ENCODE data around the gene SYT15. TPM values are rescaled to one million over a fixed set of nuclear protein-coding genes. Genes with fewer than 3 reads are reported as not detected.

Gene SYT15
- total and polyA plus RNA-seq, 2 of the 13 experiments (the other 11 are each of a cell fraction or from before 2014, with no cell fraction given) = 0.24 to 0.38 TPM

DNA sequence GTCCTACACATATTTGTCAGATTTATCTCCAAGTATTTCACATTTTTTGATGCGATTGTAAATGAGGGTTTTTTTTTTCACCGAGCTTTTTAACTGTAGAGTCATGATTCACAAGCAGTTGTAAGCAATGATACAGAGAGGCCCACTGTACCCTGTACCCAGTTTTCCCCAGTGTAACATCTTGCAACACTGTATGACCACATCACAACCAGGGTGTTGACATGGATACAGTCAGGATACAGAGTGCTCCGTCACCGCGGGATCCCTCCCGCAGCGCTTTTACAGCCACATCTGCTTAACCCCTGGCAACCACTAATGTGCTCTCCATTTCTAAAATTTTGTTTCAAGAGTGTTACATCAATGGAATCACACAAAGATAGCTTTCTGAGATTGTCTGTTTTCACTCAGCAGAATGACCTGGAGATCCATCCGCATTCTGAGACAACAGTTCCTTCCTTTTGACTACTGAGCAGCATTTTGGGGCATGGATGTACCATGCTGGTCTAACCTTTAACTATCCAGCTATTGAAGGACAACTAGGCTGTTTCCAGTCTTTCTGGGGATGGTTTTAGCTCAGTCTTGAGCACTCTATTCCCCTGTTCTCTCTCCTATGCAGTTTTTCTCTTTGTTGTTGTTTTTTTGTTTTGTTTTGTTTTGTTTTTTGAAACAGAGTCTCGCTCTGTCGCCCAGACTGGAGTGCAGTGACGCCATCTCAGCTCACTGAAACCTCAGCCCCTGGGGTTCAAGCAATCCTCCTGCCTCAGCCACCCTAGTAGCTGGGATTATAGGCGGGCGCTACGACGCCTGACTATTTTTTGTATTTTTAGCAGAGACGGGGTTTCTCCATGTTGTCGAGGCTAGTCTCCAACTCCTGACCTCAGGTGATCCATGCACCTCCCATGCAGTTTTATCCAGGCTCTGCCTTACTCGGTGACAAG lies 48.4 kb upstream of the SYT15 start:
- H4K20me1 ChIP-seq (ENCODE audit: insufficient read depth, low read length) = no peaks in the 10 kb centered on the region
- TF ChIP-seq MXI1 (IDR thresholded peaks at IDR 0.05; ENCODE audit: borderline replicate concordance, low read depth, low read length) = 0 out of 3 replicates have a peak, but pooled peaks have one; percentile 24
- no peak for TF ChIP-seq POGZ (CRISPR knock-in tag; IDR thresholded peaks at IDR 0.05)
- TF ChIP-seq EP300 (IDR thresholded peaks at IDR 0.05; ENCODE audit: low read depth in 2 of 2, low read length in 2 of 2) = peak in 1 of 2 experiments; percentile 74; a peak in 1 of 4 replicates
- TF ChIP-seq EP300 (CRISPR knock-in tag; IDR thresholded peaks at IDR 0.05; ENCODE audit: borderline replicate concordance) = no peak
- TF ChIP-seq FOXA1 (IDR thresholded peaks at IDR 0.05) = no peak
- TF ChIP-seq FOXA1 (CRISPR knock-in tag; IDR thresholded peaks at IDR 0.05) = peak; percentile 39; the same call in 1 of the 2 replicates
- TF ChIP-seq ATF7 (IDR thresholded peaks at IDR 0.05) = peak; percentile 72
- TF ChIP-seq ATF7 (CRISPR knock-in tag; IDR thresholded peaks at IDR 0.05) = no peak
- peak; percentile 27; the same call in 1 of the 2 replicates for TF ChIP-seq CEBPG (CRISPR knock-in tag; IDR thresholded peaks at IDR 0.05)
- peak; percentile 31; the same call in 1 of the 2 replicates for TF ChIP-seq FOXA3 (CRISPR knock-in tag; IDR thresholded peaks at IDR 0.05)
- TF ChIP-seq SUZ12 (IDR thresholded peaks at IDR 0.05; ENCODE audit: low read depth, low read length) = no peak
- TF ChIP-seq HDAC2 (CRISPR knock-in tag; IDR thresholded peaks at IDR 0.05) = no peak
- 0 out of 2 replicates have a peak, but pooled peaks have one; percentile 48 for TF ChIP-seq RNF2 (conservative IDR thresholded peaks at IDR 0.05; ENCODE audit: low read depth)
- TF ChIP-seq RFX1 (IDR thresholded peaks at IDR 0.05) = peak; percentile 74
- TF ChIP-seq CEBPB (IDR thresholded peaks at IDR 0.05; ENCODE audit: borderline replicate concordance, low read depth, low read length) = peak; percentile 94
- TF ChIP-seq POLR2AphosphoS2 (IDR thresholded peaks at IDR 0.05; ENCODE audit: low read depth, low read length) = no peak
- 0 out of 2 replicates have a peak, but pooled peaks have one; percentile 23 for TF ChIP-seq NBN (conservative IDR thresholded peaks at IDR 0.05)
- TF ChIP-seq NFE2L2 (IDR thresholded peaks at IDR 0.05; ENCODE audit: low read length) = peak; percentile 55
- TF ChIP-seq, protein P1, sequence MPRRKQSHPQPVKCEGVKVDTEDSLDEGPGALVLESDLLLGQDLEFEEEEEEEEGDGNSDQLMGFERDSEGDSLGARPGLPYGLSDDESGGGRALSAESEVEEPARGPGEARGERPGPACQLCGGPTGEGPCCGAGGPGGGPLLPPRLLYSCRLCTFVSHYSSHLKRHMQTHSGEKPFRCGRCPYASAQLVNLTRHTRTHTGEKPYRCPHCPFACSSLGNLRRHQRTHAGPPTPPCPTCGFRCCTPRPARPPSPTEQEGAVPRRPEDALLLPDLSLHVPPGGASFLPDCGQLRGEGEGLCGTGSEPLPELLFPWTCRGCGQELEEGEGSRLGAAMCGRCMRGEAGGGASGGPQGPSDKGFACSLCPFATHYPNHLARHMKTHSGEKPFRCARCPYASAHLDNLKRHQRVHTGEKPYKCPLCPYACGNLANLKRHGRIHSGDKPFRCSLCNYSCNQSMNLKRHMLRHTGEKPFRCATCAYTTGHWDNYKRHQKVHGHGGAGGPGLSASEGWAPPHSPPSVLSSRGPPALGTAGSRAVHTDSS (CRISPR knock-in tag; conservative IDR thresholded peaks at IDR 0.05) = no peak
- no peak overlapping the region for H2AFZ ChIP-seq (ENCODE audit: low read length)
- peak; percentile 49 for DNase-seq (ENCODE audit: low spot score)
- ATAC-seq = peak; percentile 77
- H3K4me2 ChIP-seq (ENCODE audit: low read depth, low read length) = no peak overlapping the region
- H3K79me2 ChIP-seq (ENCODE audit: insufficient read depth, low read length) = no peaks in the 10 kb centered on the region
- H3K27me3 ChIP-seq (ENCODE audit: control insufficient read depth in 1 of 2, insufficient read depth in 2 of 2, low read length in 2 of 2) = peaks cover 0 to 24% of the 10 kb centered on the region in 2 experiments; a peak in 2 of 5 replicates
- POLR2A ChIA-PET = no interaction called here
- H3K4me1 ChIP-seq (ENCODE audit: insufficient read depth, low read length) = peaks cover 4% of the 10 kb centered on the region
- in situ Hi-C loops (cut with HindIII; ENCODE audit: extremely low pct_ligation_motif_present, low pct_unique_long_range_greater_than_20kb) (no loop called here), intact Hi-C loops (cut with micrococcal nuclease; ENCODE audit: unreplicated experiment) (no loop called here)
- no peaks in the 10 kb centered on the region for H3K36me3 ChIP-seq (replicated peaks in 1 of 2; ENCODE audit: control insufficient read depth in 1 of 2, insufficient read depth in 2 of 2, low read length in 2 of 2)
- WGBS (ENCODE audit: low lambda C conversion rate) = 38% methylated on average over 18 of the region's 18 CpGs
- FAIRE-seq = no peak
- H3K4me3 ChIP-seq (replicated peaks in 1 of 3; ENCODE audit: insufficient read depth in 1 of 3, low read depth in 2 of 3, low read length in 3 of 3) = no peak overlapping the region
- H3K27ac ChIP-seq (ENCODE audit: extremely low read length, insufficient read depth, low read length) = no peak overlapping the region
- no peak overlapping the region for H3K9ac ChIP-seq (ENCODE audit: insufficient read depth, low read depth, low read length)
- CTCF ChIA-PET (ENCODE audit: low intra/inter-chr PET ratio, low total read pairs) = no interaction called here
- BruUV-seq (replicated peaks) = no TSS peak
- H3K9me3 ChIP-seq (ENCODE audit: low read length) = no peaks in the 10 kb centered on the region
